Measurements from ENCODE around the gene NKD1. TPM values are rescaled to one million over a fixed set of nuclear protein-coding genes. Genes with fewer than 3 reads are reported as not detected.

Gene NKD1
- polyA plus RNA-seq, 3 donors, result 0.01 TPM; not detected in 2

GRCh38 chr16:50580180-50580798 is 32.1 kb downstream of the NKD1 start:
- DNase-seq, result no peak
- Histone ChIP-seq H3K9ac (ENCODE audit: insufficient read depth, low read length, poor library complexity, severe bottlenecking) (no peak overlapping the region), H2AFZ (ENCODE audit: insufficient read depth, low read depth, low read length, poor library complexity, severe bottlenecking) (no peak overlapping the region), H3K4me2 (replicated peaks; ENCODE audit: extremely low read depth, low read length, poor library complexity, severe bottlenecking) (no peak overlapping the region), H3K36me3 (replicated peaks in 1 of 2; ENCODE audit: control insufficient read depth in 1 of 2, insufficient read depth in 2 of 2, low read length in 2 of 2) (no peaks in the 10 kb centered on the region), H3K27ac (ENCODE audit: low read depth in 1 of 2, low read length in 2 of 2) (no peak overlapping the region), H3K4me3 (replicated peaks in 1 of 3; ENCODE audit: low read depth in 2 of 3, low read length in 3 of 3) (no peak overlapping the region), H3K27me3 (ENCODE audit: control insufficient read depth in 2 of 2, insufficient read depth in 2 of 2, low read length in 2 of 2) (no peaks in the 10 kb centered on the region), H3K9me3 (replicated peaks in 1 of 2; ENCODE audit: control insufficient read depth in 1 of 2, insufficient read depth in 1 of 2, low read length in 2 of 2) (no peaks in the 10 kb centered on the region), H4K20me1 (ENCODE audit: insufficient read depth, low read length) (no peaks in the 10 kb centered on the region), H3K79me2 (ENCODE audit: insufficient read depth, low read length) (no peaks in the 10 kb centered on the region), H3K4me1 (ENCODE audit: control insufficient read depth in 1 of 2, insufficient read depth in 2 of 2, low read length in 2 of 2) (no peaks in the 10 kb centered on the region)
- Mint-ChIP-seq H3K4me1 (peaks cover 7% of the 10 kb centered on the region), H3K27ac (no peak overlapping the region), H3K9me3 (peaks cover 0 to 6% (median 2%) of the 10 kb centered on the region in 7 donors), H3K4me3 (no peak overlapping the region), H3K27me3 (ENCODE audit: low read depth in 3 of 3) (no peaks in the 10 kb centered on the region), H3K36me3 (no peaks in the 10 kb centered on the region)
- intact Hi-C loops (cut with micrococcal nuclease), result no loop called here
- WGBS (ENCODE audit: insufficient coverage), result 97% methylated on average over 6 of the region's 8 CpGs
- TF ChIP-seq CTCF (IDR thresholded peaks at IDR 0.05), result no peak

- 96% methylated on average over 3 of the region's 4 CpGs for WGBS (ENCODE audit: insufficient coverage)
These were observed 33.6 kb downstream of the NKD1 start for GRCh38 chr16:50581845-50582244.

More at GRCh38 chr16:50581845-50582244, 33.6 kb downstream of the NKD1 start:
- Histone ChIP-seq H3K4me3 (replicated peaks in 1 of 3; ENCODE audit: low read depth in 2 of 3, low read length in 3 of 3) (no peak overlapping the region), H3K27ac (ENCODE audit: low read depth in 1 of 2, low read length in 2 of 2) (no peak overlapping the region), H3K4me1 (ENCODE audit: control insufficient read depth in 1 of 2, insufficient read depth in 2 of 2, low read length in 2 of 2) (no peaks in the 10 kb centered on the region), H3K9me3 (replicated peaks in 1 of 2; ENCODE audit: control insufficient read depth in 1 of 2, insufficient read depth in 1 of 2, low read length in 2 of 2) (no peaks in the 10 kb centered on the region), H3K9ac (ENCODE audit: insufficient read depth, low read length, poor library complexity, severe bottlenecking) (no peak overlapping the region), H3K79me2 (ENCODE audit: insufficient read depth, low read length) (no peaks in the 10 kb centered on the region), H3K27me3 (ENCODE audit: control insufficient read depth in 2 of 2, insufficient read depth in 2 of 2, low read length in 2 of 2) (no peaks in the 10 kb centered on the region), H3K4me2 (replicated peaks; ENCODE audit: extremely low read depth, low read length, poor library complexity, severe bottlenecking) (no peak overlapping the region), H4K20me1 (ENCODE audit: insufficient read depth, low read length) (no peaks in the 10 kb centered on the region), H2AFZ (ENCODE audit: insufficient read depth, low read depth, low read length, poor library complexity, severe bottlenecking) (no peak overlapping the region), H3K36me3 (replicated peaks in 1 of 2; ENCODE audit: control insufficient read depth in 1 of 2, insufficient read depth in 2 of 2, low read length in 2 of 2) (no peaks in the 10 kb centered on the region)
- no peak overlapping the region for H3K4me3 Mint-ChIP-seq
- H3K27ac Mint-ChIP-seq, result no peak overlapping the region
- TF ChIP-seq CTCF (IDR thresholded peaks at IDR 0.05), result no peak
- H3K36me3 Mint-ChIP-seq, result no peaks in the 10 kb centered on the region
- peaks cover 7% of the 10 kb centered on the region for H3K4me1 Mint-ChIP-seq
- no peak for DNase-seq
- H3K27me3 Mint-ChIP-seq (ENCODE audit: low read depth in 3 of 3), result no peaks in the 10 kb centered on the region
- intact Hi-C loops (cut with micrococcal nuclease), result no loop called here
- peaks cover 0 to 6% (median 2%) of the 10 kb centered on the region in 7 donors for H3K9me3 Mint-ChIP-seq
